ENCODE results near the gene RTKN.

Gene RTKN

GRCh38 chr2:74415762-74416395, 25.9 kb downstream of the RTKN start:
- DNase-seq, result no peak

- no peak for DNase-seq
These were observed 26.6 kb downstream of the RTKN start for GRCh38 chr2:74414881-74415761.

- no peak for DNase-seq
These were observed 27.3 kb downstream of the RTKN start for GRCh38 chr2:74414441-74414840.

GRCh38 chr2:74413001-74413698, 28.6 kb downstream of the RTKN start:
- no peak for DNase-seq

- no peak for DNase-seq
These were observed 34.1 kb downstream of the RTKN start for GRCh38 chr2:74407682-74408081.

- peak; percentile 59 for DNase-seq
These were observed 35.7 kb downstream of the RTKN start for GRCh38 chr2:74406035-74406434.

GRCh38 chr2:74401891-74402290, 39.8 kb downstream of the RTKN start:
- no peak for DNase-seq

GRCh38 chr2:74399785-74400184, 42.0 kb downstream of the RTKN start:
- no peak for DNase-seq

- no peak for DNase-seq
These were observed 45.6 kb downstream of the RTKN start for GRCh38 chr2:74396149-74396548.

GRCh38 chr2:74393525-74393924, 48.2 kb downstream of the RTKN start:
- no peak for DNase-seq

GRCh38 chr2:74392449-74392743, 49.3 kb downstream of the RTKN start:
- DNase-seq, result no peak

- peak; percentile 58 for DNase-seq
These were observed 49.9 kb downstream of the RTKN start for GRCh38 chr2:74391580-74392448.

GRCh38 chr2:74391209-74391579, 50.5 kb downstream of the RTKN start:
- DNase-seq, result no peak

- DNase-seq, result no peak
These were observed 51.1 kb downstream of the RTKN start for GRCh38 chr2:74390606-74391005.

- DNase-seq, result no peak
These were observed 54.4 kb downstream of the RTKN start for GRCh38 chr2:74387346-74387745.

- no peak for DNase-seq
These were observed 56.3 kb downstream of the RTKN start for GRCh38 chr2:74385396-74385795.

GRCh38 chr2:74384051-74384450, 57.7 kb downstream of the RTKN start:
- DNase-seq, result no peak

- DNase-seq, result no peak
These were observed 58.5 kb downstream of the RTKN start for GRCh38 chr2:74383254-74383653.

- DNase-seq, result no peak
These were observed 60.0 kb downstream of the RTKN start for GRCh38 chr2:74381751-74382150.

- DNase-seq, result peak; percentile 24
These were observed 61.6 kb downstream of the RTKN start, which contains the start of gene DCTN1 for GRCh38 chr2:74379851-74380789. TSS of gene DCTN1 (minus strand) at chr2:74380311. CDS start at chr2:74380037, 274 bp downstream.

- DNase-seq, result no peak
These were observed 63.7 kb downstream of the RTKN start for GRCh38 chr2:74378007-74378406.

GRCh38 chr2:74375838-74376237, 65.9 kb downstream of the RTKN start:
- no peak for DNase-seq

Measured in NCI-H226 (cell line).